Regular cardiac myocyte (primary cell): ENCODE measurements around the gene CPZ. TPM values are rescaled to one million over a fixed set of nuclear protein-coding genes. Genes with fewer than 3 reads are reported as not detected.

Source experiments
- total RNA-seq: library from RNA; depleted of rRNA; stranded (reverse); fragments of >200 nt; gene quantifications from 2 replicates; pipeline ENCODE4 v1.2.3, GENCODE V29; 2014

CPZ gene
- 1.5 and 9.0 TPM in 2 replicates for total RNA-seq

DNA sequence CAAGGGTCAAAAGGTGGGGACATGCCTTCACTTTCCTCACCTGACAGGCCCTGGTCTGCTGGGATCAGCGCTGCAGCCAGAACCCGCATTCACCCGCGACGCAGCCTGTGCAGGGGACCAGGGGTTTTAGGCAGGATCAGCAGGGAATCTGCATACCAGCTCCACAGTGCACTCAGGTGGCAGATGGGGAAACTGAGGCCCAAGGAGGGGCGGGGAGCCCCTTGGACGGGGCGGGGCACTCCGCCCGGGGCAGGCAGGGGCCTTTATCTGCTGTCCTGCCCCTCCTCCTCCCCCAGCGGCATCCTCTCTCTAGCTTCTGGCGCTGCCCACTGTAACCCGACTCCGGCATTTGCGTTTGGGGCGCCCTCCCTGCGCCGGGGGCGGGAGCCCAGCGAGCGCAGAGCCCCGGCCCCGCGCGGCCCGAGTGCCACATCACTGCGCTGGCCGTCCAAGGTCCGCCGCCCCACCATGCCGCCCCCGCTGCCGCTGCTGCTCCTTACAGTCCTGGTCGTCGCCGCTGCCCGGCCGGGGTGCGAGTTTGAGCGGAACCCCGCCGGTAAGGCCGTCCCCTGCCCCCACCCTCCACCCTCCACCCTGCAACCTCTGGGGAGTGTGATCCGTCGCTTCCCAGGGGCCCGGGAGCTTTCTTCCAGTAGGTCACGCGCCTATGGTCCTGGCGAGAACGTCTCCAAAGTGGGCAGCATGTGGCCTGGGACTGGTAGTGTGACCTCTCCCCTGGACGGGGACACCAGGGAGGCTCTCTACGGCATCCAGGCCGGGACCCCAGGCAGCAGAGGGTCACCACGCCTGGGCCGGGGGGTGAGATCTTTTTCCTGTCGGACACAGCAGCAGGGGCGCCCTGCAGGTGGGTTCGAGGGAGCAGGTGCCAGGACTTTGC, at the start of gene CPZ:
Gene CPZ, plus strand, starts transcription at position 400 of the 898 bp plus-strand sequence. Its CDS starts 69 bp downstream, at position 469.

DNA sequence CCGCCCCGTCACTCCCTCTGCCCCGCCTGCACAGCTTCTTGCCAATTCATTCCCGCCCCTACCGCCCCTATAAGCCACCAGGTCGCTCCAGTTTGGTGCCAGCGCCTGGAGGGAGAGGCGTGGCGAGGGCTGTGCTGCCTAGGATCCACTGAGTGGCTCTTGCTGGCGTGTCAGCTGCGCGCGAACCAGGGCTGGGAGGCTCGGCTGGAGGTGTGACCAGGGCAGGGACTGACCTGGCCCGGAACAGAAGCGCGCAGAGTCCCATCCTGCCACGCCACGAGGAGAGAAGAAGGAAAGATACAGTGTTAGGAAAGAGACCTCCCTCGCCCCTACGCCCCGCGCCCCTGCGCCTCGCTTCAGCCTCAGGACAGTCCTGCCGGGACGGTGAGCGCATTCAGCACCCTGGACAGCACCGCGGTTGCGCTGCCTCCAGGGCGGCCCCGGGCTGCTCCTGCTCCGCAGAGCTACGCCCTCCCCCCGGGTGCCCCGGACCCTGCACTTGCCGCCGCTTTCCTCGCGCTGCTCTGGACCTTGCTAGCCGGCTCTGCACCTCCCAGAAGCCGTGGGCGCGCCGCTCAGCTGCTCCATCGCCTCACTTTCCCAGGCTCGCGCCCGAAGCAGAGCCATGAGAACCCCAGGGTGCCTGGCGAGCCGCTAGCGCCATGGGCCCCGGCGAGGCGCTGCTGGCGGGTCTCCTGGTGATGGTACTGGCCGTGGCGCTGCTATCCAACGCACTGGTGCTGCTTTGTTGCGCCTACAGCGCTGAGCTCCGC, 12.1 kb upstream of the CPZ start, which contains the start of gene GPR78:
Gene GPR78, plus strand, starts transcription at position 72 of the 773 bp plus-strand sequence. Its CDS starts 591 bp downstream, at position 663.

Other genes with a start within 250 kb of the CPZ start
- gene ACOX3, start 152.0 kb upstream of the CPZ start, total RNA-seq, result 20.3 and 24.0 TPM in 2 replicates
- gene TRMT44, start 152.0 kb upstream of the CPZ start, total RNA-seq, result 11.1 and 17.2 TPM in 2 replicates
- gene GPR78, start 12.4 kb upstream of the CPZ start, total RNA-seq, result under 0.01 and 0.85 TPM in 2 replicates